Measurements from ENCODE around the gene SLK. TPM values are rescaled to one million over a fixed set of nuclear protein-coding genes. Genes with fewer than 3 reads are reported as not detected.

Gene SLK
- total and polyA plus RNA-seq, 2 experiments from 2014 or later, result 13.8 to 43.6 TPM

GRCh38 chr10:104025524-104025923 lies 58.6 kb downstream of the SLK start:
- TF ChIP-seq CTCF (IDR thresholded peaks at IDR 0.05; ENCODE audit: poor library complexity) (no peak), EZH2 (IDR thresholded peaks at IDR 0.05; ENCODE audit: borderline replicate concordance) (no peak), EZH2phosphoT487 (IDR thresholded peaks at IDR 0.05; ENCODE audit: low read depth, severe bottlenecking, unreplicated experiment) (no peak)
- no peaks in the 10 kb centered on the region for H3K27me3 ChIP-seq
- no peaks in the 10 kb centered on the region for H3K36me3 ChIP-seq (replicated peaks; ENCODE audit: insufficient read depth, low read depth)
- 92% methylated on average over 5 of the region's 5 CpGs for WGBS (ENCODE audit: low lambda C conversion rate, missing lambda C conversion rate)
- no peak for DNase-seq (ENCODE audit: low spot score)
- no peak overlapping the region for H3K4me3 ChIP-seq
- no peaks in the 10 kb centered on the region for H3K4me1 ChIP-seq (ENCODE audit: insufficient read depth)
- H3K4me2 ChIP-seq, result no peak overlapping the region
- H4K20me1 ChIP-seq (ENCODE audit: insufficient read depth, poor library complexity, severe bottlenecking), result no peaks in the 10 kb centered on the region
- H3K27ac ChIP-seq, result no peak overlapping the region
- no peaks in the 10 kb centered on the region for H3K79me2 ChIP-seq
- no peaks in the 10 kb centered on the region for H3K9me3 ChIP-seq (ENCODE audit: low read depth)
- no peak overlapping the region for H2AFZ ChIP-seq
- no peaks in the 10 kb centered on the region for H3K9me2 ChIP-seq (replicated peaks; ENCODE audit: insufficient read depth)

- TF ChIP-seq EZH2 (IDR thresholded peaks at IDR 0.05; ENCODE audit: borderline replicate concordance) (no peak), EZH2phosphoT487 (IDR thresholded peaks at IDR 0.05; ENCODE audit: low read depth, severe bottlenecking, unreplicated experiment) (no peak), CTCF (IDR thresholded peaks at IDR 0.05; ENCODE audit: poor library complexity) (no peak)
- no peak overlapping the region for H2AFZ ChIP-seq
- no peaks in the 10 kb centered on the region for H4K20me1 ChIP-seq (ENCODE audit: insufficient read depth, poor library complexity, severe bottlenecking)
- no peak for DNase-seq (ENCODE audit: low spot score)
- H3K4me2 ChIP-seq, result no peak overlapping the region
- H3K27ac ChIP-seq, result no peak overlapping the region
- no peaks in the 10 kb centered on the region for H3K9me3 ChIP-seq (ENCODE audit: low read depth)
- H3K9me2 ChIP-seq (replicated peaks; ENCODE audit: insufficient read depth), result no peaks in the 10 kb centered on the region
- H3K27me3 ChIP-seq, result no peaks in the 10 kb centered on the region
- no peak overlapping the region for H3K4me3 ChIP-seq
- peaks cover 4% of the 10 kb centered on the region for H3K36me3 ChIP-seq (replicated peaks; ENCODE audit: insufficient read depth, low read depth)
- no peaks in the 10 kb centered on the region for H3K4me1 ChIP-seq (ENCODE audit: insufficient read depth)
- WGBS (ENCODE audit: low lambda C conversion rate, missing lambda C conversion rate), result 85% methylated on average over 2 of the region's 2 CpGs
- H3K79me2 ChIP-seq, result no peaks in the 10 kb centered on the region
Observed at GRCh38 chr10:104026762-104027161, 59.8 kb downstream of the SLK start.

- no peak overlapping the region for H3K4me2 ChIP-seq
- peak; percentile 45 for DNase-seq (ENCODE audit: low spot score)
- H3K4me3 ChIP-seq, result no peak overlapping the region
- no peak overlapping the region for H3K27ac ChIP-seq
- no peaks in the 10 kb centered on the region for H4K20me1 ChIP-seq (ENCODE audit: insufficient read depth, poor library complexity, severe bottlenecking)
- H3K9me2 ChIP-seq (replicated peaks; ENCODE audit: insufficient read depth), result no peaks in the 10 kb centered on the region
- no peaks in the 10 kb centered on the region for H3K79me2 ChIP-seq
- H2AFZ ChIP-seq, result no peak overlapping the region
- TF ChIP-seq CTCF (IDR thresholded peaks at IDR 0.05; ENCODE audit: poor library complexity) (peak; percentile 40), EZH2 (IDR thresholded peaks at IDR 0.05; ENCODE audit: borderline replicate concordance) (no peak), EZH2phosphoT487 (IDR thresholded peaks at IDR 0.05; ENCODE audit: low read depth, severe bottlenecking, unreplicated experiment) (no peak)
- H3K27me3 ChIP-seq, result no peaks in the 10 kb centered on the region
- H3K9me3 ChIP-seq (ENCODE audit: low read depth), result no peaks in the 10 kb centered on the region
- WGBS (ENCODE audit: low lambda C conversion rate, missing lambda C conversion rate), result 74% methylated on average over 6 of the region's 6 CpGs
- peaks cover 4% of the 10 kb centered on the region for H3K36me3 ChIP-seq (replicated peaks; ENCODE audit: insufficient read depth, low read depth)
- H3K4me1 ChIP-seq (ENCODE audit: insufficient read depth), result no peaks in the 10 kb centered on the region
Observed at GRCh38 chr10:104028146-104028545, 61.2 kb downstream of the SLK start.
